LNCAP (cell line): ENCODE results near the gene ELMO2.

Experiments
- CTCF ChIP-seq: fragments of 450-650 bp; IDR thresholded peaks from 2 replicates; pipeline ENCODE4 v1.5.1; 2017; ENCODE audit warnings: mild to moderate bottlenecking

ELMO2 gene

GRCh38 chr20:46347841-46348803 lies 58.3 kb downstream of the ELMO2 start:
- no peak for TF ChIP-seq CTCF

GRCh38 chr20:46346770-46347169 lies 59.6 kb downstream of the ELMO2 start:
- TF ChIP-seq CTCF, result no peak

GRCh38 chr20:46344488-46345162 lies 61.8 kb downstream of the ELMO2 start:
- TF ChIP-seq CTCF, result no peak

- no peak for TF ChIP-seq CTCF
Measured at GRCh38 chr20:46343975-46344357, 62.4 kb downstream of the ELMO2 start.

- no peak for TF ChIP-seq CTCF
Measured at GRCh38 chr20:46343348-46343974, 63.0 kb downstream of the ELMO2 start.

- TF ChIP-seq CTCF, result no peak
Measured at GRCh38 chr20:46342451-46343347, 63.7 kb downstream of the ELMO2 start.

- no peak for TF ChIP-seq CTCF
Measured at GRCh38 chr20:46342010-46342378, 64.4 kb downstream of the ELMO2 start.
